GM12878 (cell line): ENCODE measurements around the gene FAM89B. TPM values are rescaled to one million over a fixed set of nuclear protein-coding genes. Genes with fewer than 3 reads are reported as not detected.

Source experiments
- BACH1 ChIP-seq: fragments of 450-650 bp; IDR thresholded peaks from 2 replicates; pipeline ENCODE4 v1.6.1; 2017; ENCODE audit warnings: mild to moderate bottlenecking, borderline replicate concordance
- CBX3 ChIP-seq: fragments of 200-600 bp; sonication (generic); IDR thresholded peaks from 2 replicates; pipeline ENCODE4 v1.6.1; 2016; ENCODE audit warnings: low read depth, borderline replicate concordance
- CEBPB ChIP-seq, 2 experiments: fragments of 150-350 bp in 1 of 2; IDR thresholded peaks; 2 replicates each; pipeline ENCODE4 v1.6.1; 2012 to 2014; ENCODE audit warnings: low read depth in 2 of 2, low read length in 2 of 2, borderline replicate concordance in 1 of 2, inconsistent platforms in 1 of 2
- CHD1 ChIP-seq: IDR thresholded peaks from 2 replicates; pipeline ENCODE4 v1.6.1; 2012; ENCODE audit warnings: low read depth, low read length, improper control_type of control experiment
- CREB1 ChIP-seq: IDR thresholded peaks from 2 replicates; pipeline ENCODE4 v1.6.1; 2012; ENCODE audit warnings: low read depth, mild to moderate bottlenecking, inconsistent platforms
- EZH2 ChIP-seq: IDR thresholded peaks from 2 replicates; pipeline ENCODE4 v1.6.1; 2012; ENCODE audit warnings: low read depth, mild to moderate bottlenecking, control low read depth, inconsistent platforms, low read length, borderline replicate concordance; ENCODE audit not compliant: control insufficient read depth
- GABPA ChIP-seq: IDR thresholded peaks from 2 replicates; pipeline ENCODE4 v1.6.1; 2014; ENCODE audit warnings: antibody characterized with exemption, low read depth, mild to moderate bottlenecking, inconsistent platforms
- IKZF2 ChIP-seq, 2 experiments: fragments of 450-650 bp; IDR thresholded peaks; 2 replicates each; pipeline ENCODE4 v1.6.1; 2017; ENCODE audit warnings: mild to moderate bottlenecking in 2 of 2, moderate library complexity in 2 of 2
- JUNB ChIP-seq: IDR thresholded peaks from 2 replicates; pipeline ENCODE4 v1.6.1; 2016; ENCODE audit warnings: antibody characterized with exemption, mild to moderate bottlenecking
- KDM1A ChIP-seq: fragments of 200-600 bp; sonication (generic); IDR thresholded peaks from 2 replicates; pipeline ENCODE4 v1.6.1; 2016; ENCODE audit warnings: borderline replicate concordance
- MAX ChIP-seq: IDR thresholded peaks from 2 replicates; pipeline ENCODE4 v1.6.1; 2012; ENCODE audit warnings: low read depth, low read length, improper control_type of control experiment
- MTA3 ChIP-seq: IDR thresholded peaks from 2 replicates; pipeline ENCODE4 v1.6.1; 2012; ENCODE audit warnings: low read length, inconsistent platforms, borderline replicate concordance
- MYB ChIP-seq: fragments of 150-350 bp; IDR thresholded peaks from 2 replicates; pipeline ENCODE4 v1.6.1; 2014; ENCODE audit warnings: mild to moderate bottlenecking, low read depth, low read length, borderline replicate concordance
- NFYB ChIP-seq: IDR thresholded peaks from 2 replicates; pipeline ENCODE4 v1.6.1; 2011; ENCODE audit warnings: low read depth, mild to moderate bottlenecking, low read length, improper control_type of control experiment, moderate library complexity; ENCODE audit not compliant: insufficient read depth
- NR2C2 ChIP-seq: IDR thresholded peaks from 2 replicates; pipeline ENCODE4 v1.6.1; 2011; ENCODE audit warnings: borderline replicate concordance, low read depth; ENCODE audit not compliant: control insufficient read depth, insufficient read length
- NRF1 ChIP-seq: conservative IDR thresholded peaks from 2 replicates; pipeline ENCODE4 v1.6.1; 2011; ENCODE audit warnings: mild to moderate bottlenecking, low read depth, low read length, improper control_type of control experiment
- PRDM15 ChIP-seq: fragments of 450-650 bp; formaldehyde crosslinking; IDR thresholded peaks from 2 replicates; pipeline ENCODE4 v1.4.0; 2020; ENCODE audit warnings: mild to moderate bottlenecking, moderate library complexity
- RB1 ChIP-seq: fragments of 450-650 bp; formaldehyde crosslinking; IDR thresholded peaks from 2 replicates; pipeline ENCODE4 v1.6.1; 2017; ENCODE audit warnings: mild to moderate bottlenecking, borderline replicate concordance
- RELA ChIP-seq: fragments of 450-650 bp; IDR thresholded peaks from 2 replicates; pipeline ENCODE4 v1.8.0; 2014; ENCODE audit warnings: borderline replicate concordance; ENCODE audit not compliant: partially characterized antibody
- SREBF1 ChIP-seq: IDR thresholded peaks from 2 replicates; pipeline ENCODE4 v1.6.1; 2012; ENCODE audit warnings: mild to moderate bottlenecking, low read length
- ZNF274 ChIP-seq: IDR thresholded peaks from one replicate; pipeline ENCODE4 v1.8.0; 2011; ENCODE audit not compliant: insufficient read length, insufficient read depth
- ZNF687 ChIP-seq: fragments of 450-650 bp; IDR thresholded peaks from 2 replicates; pipeline ENCODE4 v1.6.1; 2017; ENCODE audit warnings: mild to moderate bottlenecking, moderate library complexity
- polyA plus RNA-seq, 11 experiments: library from polyadenylated mRNA; depleted of rRNA in 4 of 11; unstranded in 6 of 11; stranded (reverse) in 5 of 11; fragments of >200 nt; fragmentation: Nextera tagmentation in 4 of 11; fragmentation: Illumina TruSeq in 1 of 11; extraction: Ambion mirVana in 4 of 11; extraction: Trizol in 1 of 11; gene quantifications; 1 replicate in 1 of 11; 2 replicates in 10 of 11; pipeline versions ENCODE4 v1.2.1 to v1.2.3, GENCODE V29; 2011 to 2016; ENCODE audit warnings: inconsistent platforms in 2 of 11, missing spikeins in 2 of 11, low read depth in 1 of 11
- total RNA-seq, 4 experiments: library from RNA; depleted of rRNA in 3 of 4; stranded (reverse); fragments of >200 nt in 3 of 4; fragmentation: Illumina TruSeq in 1 of 4; extraction: Trizol in 1 of 4; gene quantifications; 2 replicates each; pipeline versions ENCODE4 v1.2.1 to v1.2.3, GENCODE V29; 2013 to 2021

The FAM89B gene
- total and polyA plus RNA-seq, 10 of the 15 experiments (the other 5 are each of a cell fraction or from before 2014, with no cell fraction given), result 0.34 to 36.7 (median 9.8) TPM

- TF ChIP-seq CBX3, result no peak
- TF ChIP-seq PRDM15 (CRISPR knock-in tag), result no peak
- peak; percentile 53; the same call in 1 of the 2 replicates for TF ChIP-seq RB1
- 0 out of 2 replicates have a peak, but pooled peaks have one; percentile 30 for TF ChIP-seq ZNF687
- no peak for TF ChIP-seq MTA3
- TF ChIP-seq KDM1A, result no peak
- TF ChIP-seq SREBF1, result no peak
- no peak for TF ChIP-seq ZNF274
- no peak for TF ChIP-seq EZH2
- TF ChIP-seq IKZF2 (IDR thresholded peaks at IDR 0.05), result 0 out of 4 replicates have a peak, but pooled peaks of 1 of the 2 experiments have one; percentile 4
- no peak for TF ChIP-seq RELA
- no peak for TF ChIP-seq MYB
- no peak for TF ChIP-seq NFYB
- no peak for TF ChIP-seq CREB1
- no peak for TF ChIP-seq CHD1
- TF ChIP-seq NRF1, result no peak
- no peak for TF ChIP-seq JUNB
- no peak for TF ChIP-seq GABPA
- TF ChIP-seq CEBPB (IDR thresholded peaks at IDR 0.05; ENCODE audit: borderline replicate concordance in 1 of 2, low read depth in 2 of 2, low read length in 2 of 2), result no peak
- TF ChIP-seq BACH1, result peak; percentile 84; the same call in 1 of the 2 replicates
- TF ChIP-seq MAX, result no peak
- TF ChIP-seq NR2C2, result no peak
Observed at GRCh38 chr11:65572356-65573051, at the start of gene FAM89B (continued).
